PC-3 (cell line): ENCODE data around the gene QRICH1.

Source experiments
- EZH2 ChIP-seq: fragments of 300-600 bp; sonication (generic); IDR thresholded peaks from one replicate; pipeline ENCODE4 v1.6.1; 2017; ENCODE audit warnings: antibody characterized with exemption, mild to moderate bottlenecking, low read length; ENCODE audit not compliant: unreplicated experiment
- TF ChIP-seq, protein P1 (sequence below): fragments of 300-600 bp; sonication (generic); conservative IDR thresholded peaks from 2 replicates; pipeline ENCODE4 v1.5.1; 2017; ENCODE audit warnings: antibody characterized with exemption, low read depth, mild to moderate bottlenecking, low read length

DNA sequence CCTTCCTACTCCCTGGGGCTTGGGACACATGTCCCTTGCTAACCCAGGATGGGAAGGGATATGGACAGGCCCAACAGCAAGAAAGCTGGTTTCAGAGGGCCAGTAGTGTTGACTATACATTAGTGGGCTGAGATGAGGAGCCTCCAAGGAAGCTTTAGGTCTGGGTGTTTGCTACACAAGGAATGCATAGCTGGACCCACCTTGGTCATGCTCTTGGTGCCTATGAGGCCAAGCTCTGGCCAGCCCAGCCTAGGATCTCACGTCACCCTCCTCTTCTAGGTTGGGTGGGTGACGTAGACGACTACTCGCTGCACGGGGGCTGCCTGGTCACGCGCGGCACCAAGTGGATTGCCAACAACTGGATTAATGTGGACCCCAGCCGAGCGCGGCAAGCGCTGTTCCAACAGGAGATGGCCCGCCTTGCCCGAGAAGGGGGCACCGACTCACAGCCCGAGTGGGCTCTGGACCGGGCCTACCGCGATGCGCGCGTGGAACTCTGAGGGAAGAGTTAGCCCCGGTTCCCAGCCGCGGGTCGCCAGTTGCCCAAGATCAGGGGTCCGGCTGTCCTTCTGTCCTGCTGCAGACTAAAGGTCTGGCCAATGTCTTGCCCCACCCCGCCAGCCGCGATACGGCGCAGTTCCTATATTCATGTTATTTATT is 87.3 kb downstream of the QRICH1 start:
- TF ChIP-seq, protein P1, sequence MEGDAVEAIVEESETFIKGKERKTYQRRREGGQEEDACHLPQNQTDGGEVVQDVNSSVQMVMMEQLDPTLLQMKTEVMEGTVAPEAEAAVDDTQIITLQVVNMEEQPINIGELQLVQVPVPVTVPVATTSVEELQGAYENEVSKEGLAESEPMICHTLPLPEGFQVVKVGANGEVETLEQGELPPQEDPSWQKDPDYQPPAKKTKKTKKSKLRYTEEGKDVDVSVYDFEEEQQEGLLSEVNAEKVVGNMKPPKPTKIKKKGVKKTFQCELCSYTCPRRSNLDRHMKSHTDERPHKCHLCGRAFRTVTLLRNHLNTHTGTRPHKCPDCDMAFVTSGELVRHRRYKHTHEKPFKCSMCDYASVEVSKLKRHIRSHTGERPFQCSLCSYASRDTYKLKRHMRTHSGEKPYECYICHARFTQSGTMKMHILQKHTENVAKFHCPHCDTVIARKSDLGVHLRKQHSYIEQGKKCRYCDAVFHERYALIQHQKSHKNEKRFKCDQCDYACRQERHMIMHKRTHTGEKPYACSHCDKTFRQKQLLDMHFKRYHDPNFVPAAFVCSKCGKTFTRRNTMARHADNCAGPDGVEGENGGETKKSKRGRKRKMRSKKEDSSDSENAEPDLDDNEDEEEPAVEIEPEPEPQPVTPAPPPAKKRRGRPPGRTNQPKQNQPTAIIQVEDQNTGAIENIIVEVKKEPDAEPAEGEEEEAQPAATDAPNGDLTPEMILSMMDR = no peak
- no peak for TF ChIP-seq EZH2
